ENCODE results near the gene ADAMTSL1.

Gene ADAMTSL1

GRCh38 chr9:18785604-18786003, 311.7 kb downstream of the ADAMTSL1 start:
- TF ChIP-seq CTCF (conservative IDR thresholded peaks at IDR 0.05), result no peak
- H3K27ac ChIP-seq, result no peak overlapping the region

GRCh38 chr9:18786196-18786595, 312.2 kb downstream of the ADAMTSL1 start:
- no peak overlapping the region for H3K27ac ChIP-seq
- no peak for TF ChIP-seq CTCF (conservative IDR thresholded peaks at IDR 0.05)

- H3K27ac ChIP-seq, result no peak overlapping the region
- no peak for TF ChIP-seq CTCF (conservative IDR thresholded peaks at IDR 0.05)
Measured at GRCh38 chr9:18786911-18787650, 313.1 kb downstream of the ADAMTSL1 start.

- H3K27ac ChIP-seq, result no peak overlapping the region
- TF ChIP-seq CTCF (conservative IDR thresholded peaks at IDR 0.05), result no peak
Measured at GRCh38 chr9:18788256-18788655, 314.3 kb downstream of the ADAMTSL1 start.

- peak; percentile 72 for TF ChIP-seq CTCF (conservative IDR thresholded peaks at IDR 0.05)
- H3K27ac ChIP-seq, result no peak overlapping the region
Measured at GRCh38 chr9:18791074-18791473, 317.1 kb downstream of the ADAMTSL1 start.

GRCh38 chr9:18793122-18793521, 319.2 kb downstream of the ADAMTSL1 start:
- TF ChIP-seq CTCF (conservative IDR thresholded peaks at IDR 0.05), result no peak
- H3K27ac ChIP-seq, result no peak overlapping the region

GRCh38 chr9:18795947-18796671, 322.2 kb downstream of the ADAMTSL1 start:
- no peak overlapping the region for H3K27ac ChIP-seq
- TF ChIP-seq CTCF (conservative IDR thresholded peaks at IDR 0.05), result no peak
